SK-N-MC (cell line): ENCODE data around the gene MAP7D2.

ENCODE experiments used
- EZH2 ChIP-seq: fragments of 200-600 bp; sonication (generic); IDR thresholded peaks from one replicate; pipeline ENCODE4 v1.6.1; 2017; ENCODE audit warnings: antibody characterized with exemption
- FOXP2 ChIP-seq: optimal IDR thresholded peaks from 2 replicates; pipeline ENCODE3; 2011; ENCODE audit warnings: mild to moderate bottlenecking, moderate library complexity; ENCODE audit not compliant: insufficient read depth; ENCODE audit errors: extremely low read length, control extremely low read depth
- POLR2AphosphoS5 ChIP-seq: IDR thresholded peaks from 2 replicates; pipeline ENCODE4 v1.6.1; 2012; ENCODE audit warnings: mild to moderate bottlenecking, low read depth, low read length, borderline replicate concordance

DNA sequence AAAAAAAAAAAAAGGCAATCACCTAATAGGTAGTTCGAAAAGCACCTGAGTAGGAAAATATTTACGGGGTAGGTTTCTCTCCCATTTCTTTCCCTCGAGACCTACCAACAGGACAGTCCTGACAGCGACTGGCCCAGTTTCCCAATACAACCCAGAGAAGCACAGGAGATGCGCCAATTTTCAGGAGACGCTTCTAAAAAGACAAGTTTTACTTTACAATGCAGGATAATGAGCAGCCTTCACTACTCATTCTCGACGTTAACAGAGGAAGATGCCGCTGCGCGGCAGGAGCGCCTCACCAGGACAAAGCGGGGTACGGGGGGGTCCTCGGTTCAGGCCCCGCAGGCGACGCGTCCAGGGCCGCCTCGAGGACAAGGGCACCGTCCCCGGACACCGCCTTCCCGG is 126.6 kb downstream of the MAP7D2 start:
- TF ChIP-seq POLR2AphosphoS5 (no peak), FOXP2 (no peak), EZH2 (no peak)
